ENCODE data around the gene OPTC.
"Not testable (repeated sequence)": the region's sequence is repeated elsewhere in the genome, so short reads cannot be mapped to it uniquely, and the experiment has no call there.

Gene OPTC, protein sequence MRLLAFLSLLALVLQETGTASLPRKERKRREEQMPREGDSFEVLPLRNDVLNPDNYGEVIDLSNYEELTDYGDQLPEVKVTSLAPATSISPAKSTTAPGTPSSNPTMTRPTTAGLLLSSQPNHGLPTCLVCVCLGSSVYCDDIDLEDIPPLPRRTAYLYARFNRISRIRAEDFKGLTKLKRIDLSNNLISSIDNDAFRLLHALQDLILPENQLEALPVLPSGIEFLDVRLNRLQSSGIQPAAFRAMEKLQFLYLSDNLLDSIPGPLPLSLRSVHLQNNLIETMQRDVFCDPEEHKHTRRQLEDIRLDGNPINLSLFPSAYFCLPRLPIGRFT

DNA sequence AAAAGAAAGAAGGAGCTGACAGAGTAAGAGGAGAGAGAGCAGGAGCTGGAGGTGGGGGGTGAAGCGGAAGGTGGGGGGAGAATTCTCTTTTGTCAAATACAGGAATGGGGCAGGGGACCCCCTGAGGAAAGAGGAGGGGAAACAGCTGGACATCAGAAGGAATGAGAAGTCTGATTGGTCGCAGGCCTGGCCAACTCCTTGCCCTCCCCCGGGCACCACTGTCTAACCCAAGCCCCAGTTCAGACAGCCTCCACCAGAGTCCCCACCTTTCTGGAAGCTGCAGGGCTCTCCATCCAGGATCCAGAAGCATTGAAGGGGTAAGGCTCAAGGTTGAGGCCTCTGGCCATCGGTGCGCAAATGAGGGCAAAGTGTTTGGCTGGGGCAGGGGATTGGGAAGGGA lies at the start of gene OPTC:
Gene OPTC, plus strand, starts transcription at position 253 of the 400 bp plus-strand sequence. CDS start 1,853 bp downstream, outside the sequence.
- DNase-seq (ENCODE audit: low read depth in 2 of 2), result no peak

DNA sequence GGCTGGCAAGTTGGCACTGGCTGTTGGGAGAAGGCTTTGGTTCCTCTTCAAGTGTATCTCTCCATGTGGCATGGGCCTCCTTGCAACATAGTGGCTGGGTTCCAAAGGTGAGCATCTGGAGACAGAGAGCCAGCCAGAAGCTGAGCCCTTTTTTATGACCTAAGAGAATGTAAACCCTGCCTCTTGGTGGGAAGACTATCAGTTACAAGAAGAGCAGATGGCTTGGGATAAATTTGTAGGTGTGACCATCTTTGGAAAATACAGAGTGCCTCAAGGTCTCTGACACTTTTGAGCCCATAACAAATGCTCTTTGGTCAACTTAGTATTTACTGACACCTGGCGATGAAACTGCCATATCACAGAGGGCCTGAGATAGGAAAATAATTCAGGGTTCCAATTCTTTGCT lies 49.8 kb upstream of the OPTC start:
- DNase-seq (ENCODE audit: low read depth in 2 of 2), result no peak

DNA sequence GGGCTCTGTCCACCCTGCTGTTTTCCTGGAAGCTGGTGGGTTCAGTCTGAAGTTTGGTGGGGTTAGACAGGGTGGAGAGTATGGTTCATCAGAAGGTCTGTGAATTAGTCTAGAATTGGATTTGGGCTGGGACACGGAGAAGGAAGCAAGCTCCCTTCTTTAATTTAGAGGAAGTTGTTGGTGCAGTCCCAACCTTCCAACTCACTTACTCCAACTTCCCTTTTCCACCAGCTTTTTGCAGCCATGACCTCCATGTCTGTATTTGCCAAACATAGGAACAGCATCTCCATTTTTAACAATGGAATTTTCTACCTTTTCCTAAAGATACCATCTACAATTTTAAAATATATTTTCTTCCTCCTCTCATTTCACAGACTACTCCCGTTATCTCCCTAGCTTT lies 46.8 kb upstream of the OPTC start:
- no peak for DNase-seq (ENCODE audit: low read depth in 2 of 2)

DNA sequence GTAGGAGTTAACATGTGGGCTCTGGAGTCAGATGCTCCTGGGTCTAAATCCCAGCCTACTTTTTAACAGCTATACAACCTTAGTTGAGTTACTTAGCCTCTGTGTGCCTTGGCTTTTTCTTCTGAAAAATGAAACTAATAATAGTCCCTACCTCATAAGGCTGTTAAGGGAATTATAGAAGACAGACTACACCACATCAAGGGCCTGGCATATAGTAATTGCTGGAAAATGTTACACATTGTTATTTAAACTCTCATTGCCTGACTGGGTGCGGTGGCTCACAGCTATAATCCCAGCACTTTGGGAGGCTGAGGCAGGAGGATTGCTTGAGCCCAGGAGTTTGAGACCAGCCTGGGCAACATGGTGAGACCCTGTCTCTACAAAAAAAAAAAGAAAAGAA lies 46.4 kb upstream of the OPTC start:
- not testable (repeated sequence) for DNase-seq (ENCODE audit: low read depth in 2 of 2)

DNA sequence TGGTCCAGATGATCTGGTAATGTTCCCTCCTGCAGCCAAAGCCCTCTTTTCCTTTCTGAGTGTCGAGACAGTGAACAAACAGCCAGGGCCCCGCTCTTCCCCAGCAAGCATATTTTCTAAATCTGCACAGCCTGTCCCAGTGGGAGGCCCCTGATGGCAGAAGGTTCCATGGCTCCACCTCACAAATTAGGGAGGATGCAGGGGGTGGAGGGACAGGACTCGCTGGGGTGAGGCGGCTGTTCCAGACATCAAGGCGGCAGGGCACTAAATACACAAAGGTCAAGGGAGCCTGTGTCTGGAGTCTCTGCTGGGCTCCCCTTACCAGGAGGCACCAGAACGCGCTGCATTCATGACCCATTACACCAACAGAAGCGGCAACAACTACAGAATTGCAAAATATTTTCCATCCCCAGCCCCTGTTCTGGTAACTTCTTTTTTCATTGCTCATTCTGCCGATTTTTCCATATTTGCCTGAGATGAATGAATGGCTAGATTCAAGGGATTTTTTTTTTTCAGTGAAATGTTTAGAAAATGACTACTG lies 45.4 kb upstream of the OPTC start:
- DNase-seq (ENCODE audit: low read depth in 2 of 2), result no peak

DNA sequence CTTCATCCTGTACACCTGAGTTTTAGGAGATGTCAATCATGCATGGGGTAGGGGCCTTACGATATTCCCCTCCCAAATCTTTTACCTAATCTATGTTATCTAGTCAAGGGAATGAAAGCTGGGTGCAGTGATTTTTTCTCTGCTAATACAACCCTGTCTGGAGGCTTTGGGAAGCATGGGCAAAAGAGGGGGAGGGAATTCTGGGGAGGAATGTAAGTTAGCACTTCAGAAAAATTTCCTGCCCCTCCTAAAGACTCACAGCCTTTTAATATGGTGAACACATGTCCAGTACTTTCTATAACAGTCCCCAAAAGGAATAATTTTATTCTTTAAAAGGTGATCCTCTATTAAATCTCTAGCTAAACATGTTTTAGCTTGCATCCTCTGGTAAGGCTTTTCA lies 44.0 kb upstream of the OPTC start:
- DNase-seq (ENCODE audit: low read depth in 2 of 2), result no peak

DNA sequence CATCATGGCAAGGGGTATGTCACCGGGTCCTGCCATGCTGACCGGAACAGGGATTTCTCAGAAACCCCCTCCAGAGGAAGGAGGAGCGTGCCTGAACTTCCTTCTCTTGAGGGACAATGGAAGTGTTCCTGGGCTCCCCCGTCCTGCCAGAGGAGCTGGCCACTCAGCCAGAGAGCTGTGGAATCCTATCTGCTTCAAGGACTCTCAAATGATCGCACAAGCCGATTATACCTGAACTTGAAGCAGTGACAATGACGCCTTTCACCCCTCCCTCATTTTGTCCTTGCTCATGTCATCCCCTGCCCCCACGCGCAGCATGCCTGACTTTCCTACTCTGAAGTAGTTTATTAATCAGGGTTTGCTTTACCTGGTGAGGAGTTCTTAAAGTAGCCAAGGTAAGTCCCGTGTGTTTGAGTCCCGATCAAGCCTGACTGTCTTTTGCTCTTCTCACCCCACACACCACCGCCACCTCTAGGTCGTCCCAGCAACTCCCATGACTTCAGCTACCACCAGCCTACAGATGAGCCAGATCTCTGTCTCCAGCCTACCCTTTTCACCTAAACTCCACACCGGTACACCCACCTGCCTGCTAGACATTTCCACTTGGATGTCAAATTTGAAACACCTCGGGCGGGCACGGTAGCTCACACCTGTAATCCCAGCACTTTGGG lies 43.3 kb upstream of the OPTC start:
- no peak for DNase-seq (ENCODE audit: low read depth in 2 of 2)

DNA sequence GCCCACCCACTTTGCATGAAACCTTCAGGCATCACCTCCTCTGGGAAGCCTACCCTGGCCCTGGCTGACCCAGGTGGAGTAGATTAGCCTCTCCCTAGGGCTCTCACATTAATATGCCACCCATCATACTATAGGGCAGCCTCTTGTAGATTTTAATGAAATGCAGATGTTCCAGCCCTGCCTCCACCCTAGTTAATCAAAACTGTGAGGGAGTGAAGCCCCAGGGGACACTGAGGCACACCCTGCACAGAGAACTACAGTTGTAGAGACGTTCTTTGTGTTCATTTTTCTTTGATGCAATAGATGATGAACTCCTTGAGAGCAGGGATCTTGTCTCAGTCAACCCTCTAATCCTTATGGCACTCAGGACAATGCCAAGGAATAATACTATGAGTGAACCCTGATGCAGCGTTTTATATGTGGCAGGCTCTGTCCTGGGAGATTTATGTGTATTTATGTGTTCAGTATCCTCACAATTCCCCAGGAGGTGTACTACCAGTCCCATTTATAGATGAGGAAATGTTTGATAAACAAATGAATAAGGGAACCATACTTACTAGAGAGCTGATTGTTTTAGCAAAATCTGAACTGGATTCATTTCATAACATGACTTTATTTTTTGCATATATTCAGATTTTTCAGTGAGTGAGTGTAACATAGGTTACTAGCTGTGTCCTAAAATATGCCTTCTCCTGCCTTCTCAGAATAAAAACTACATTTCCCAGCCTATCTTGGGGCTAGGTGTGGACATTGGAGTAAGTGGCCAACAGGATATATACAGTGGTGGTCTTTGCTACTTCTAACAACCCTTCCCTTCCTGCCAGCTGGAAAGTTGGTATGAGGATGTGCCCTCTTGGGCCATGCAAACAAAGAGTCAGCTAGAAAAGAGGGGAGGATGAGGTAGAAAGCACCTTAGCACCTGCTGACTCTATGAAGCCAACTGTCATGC lies 41.8 kb upstream of the OPTC start:
- no peak for DNase-seq (ENCODE audit: low read depth in 2 of 2)

DNA sequence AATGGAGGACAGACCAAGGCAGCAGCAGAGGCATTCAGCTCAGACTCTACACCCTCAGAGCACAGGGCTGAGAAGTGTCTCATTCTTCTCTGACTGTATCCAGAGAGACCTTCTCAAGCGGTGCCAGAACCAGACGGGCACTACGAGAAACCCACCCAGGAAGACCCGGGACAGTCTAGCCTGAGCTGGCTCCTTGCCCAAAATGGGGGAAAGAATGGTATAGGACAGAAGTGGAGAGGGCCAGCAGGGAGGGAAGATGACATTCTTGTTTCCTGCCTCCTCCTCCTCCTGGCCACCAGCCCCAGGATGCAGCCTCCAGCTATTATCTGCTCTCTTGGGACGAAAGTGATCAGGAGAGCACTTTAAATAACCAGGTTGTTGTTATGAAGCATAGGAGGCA lies 40.9 kb upstream of the OPTC start:
- no peak for DNase-seq (ENCODE audit: low read depth in 2 of 2)

DNA sequence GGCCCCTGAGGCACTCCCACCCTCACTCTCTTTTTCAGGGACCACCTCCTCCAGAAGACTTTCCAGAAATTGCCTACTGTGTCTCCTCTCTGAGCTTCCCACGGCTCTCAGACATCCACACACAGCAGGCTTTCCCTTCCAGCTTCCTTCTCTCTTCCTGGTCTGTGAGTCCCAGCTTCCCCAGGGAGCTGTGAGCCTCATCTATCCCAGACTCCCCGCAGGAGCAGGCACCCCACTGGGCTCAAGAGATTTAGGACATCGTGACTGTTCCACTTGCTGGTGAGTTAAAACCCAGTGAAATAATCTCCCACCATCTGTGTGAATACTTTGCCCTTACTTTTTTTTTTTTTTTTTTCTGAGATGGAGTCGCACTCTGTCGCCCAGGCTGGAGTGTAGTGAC lies 40.3 kb upstream of the OPTC start:
- no peak for DNase-seq (ENCODE audit: low read depth in 2 of 2)

DNA sequence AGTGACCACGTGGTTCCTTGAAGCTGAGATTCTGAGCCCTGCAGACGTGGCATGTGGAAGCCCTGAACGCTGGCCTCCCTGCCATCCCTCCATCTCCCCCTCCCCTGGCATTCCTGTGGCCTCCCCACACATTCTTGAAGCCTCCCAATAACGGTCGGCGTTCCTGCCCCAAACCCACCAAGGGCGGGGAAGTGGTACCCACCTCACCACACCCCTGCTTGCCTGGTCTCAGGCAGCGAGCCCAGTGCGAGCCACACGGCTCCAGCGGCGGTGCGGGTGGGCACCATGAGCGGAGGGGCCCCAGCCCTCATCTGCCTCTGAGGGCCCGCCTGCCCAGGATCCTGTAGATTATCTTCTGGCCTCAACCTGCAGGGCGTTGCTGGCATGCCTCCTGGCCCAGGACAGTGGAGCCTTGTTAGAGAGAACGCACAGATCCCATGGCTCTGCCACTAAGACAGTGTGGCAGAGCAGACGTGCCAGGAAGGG lies 38.9 kb upstream of the OPTC start:
- no peak for DNase-seq (ENCODE audit: low read depth in 2 of 2)

DNA sequence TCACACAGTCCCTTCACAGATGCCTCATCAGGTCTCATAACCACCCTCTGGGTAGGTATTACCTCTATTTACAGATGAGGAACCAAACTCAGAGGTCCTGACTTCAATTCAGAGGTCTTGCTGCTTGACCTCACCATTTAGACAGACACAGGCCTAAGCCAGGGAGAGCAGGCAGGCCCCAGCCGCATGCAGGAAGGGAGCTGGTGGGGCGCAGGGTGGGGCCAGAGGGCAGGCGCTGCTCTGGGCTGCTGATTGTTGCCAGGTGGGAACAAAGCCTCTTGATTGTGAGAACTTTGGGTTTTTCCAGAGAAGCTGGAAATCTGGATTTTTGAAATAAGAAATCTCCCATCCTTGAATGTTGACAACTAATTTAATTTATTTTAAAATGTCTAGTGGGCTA lies 38.2 kb upstream of the OPTC start:
- no peak for DNase-seq (ENCODE audit: low read depth in 2 of 2)

DNA sequence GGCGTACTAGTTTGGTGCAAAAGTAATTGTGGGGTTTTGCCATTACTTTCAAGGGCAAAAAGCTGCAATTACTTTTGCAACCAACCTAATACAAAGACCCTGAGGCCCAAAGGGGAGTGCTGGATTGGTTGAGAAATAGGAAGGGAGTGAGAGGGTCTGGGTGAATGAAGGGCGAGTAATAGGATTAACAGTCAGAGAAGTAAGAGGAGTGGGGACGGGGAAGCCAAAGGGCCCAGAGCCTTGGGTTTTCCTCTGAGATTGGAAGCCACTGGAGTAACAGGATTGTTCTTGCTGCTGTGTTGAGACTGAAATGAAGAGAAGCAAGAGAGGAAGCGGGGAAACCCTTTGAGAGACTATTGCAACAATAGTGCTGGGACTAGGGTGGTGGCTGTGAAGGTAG lies 37.4 kb upstream of the OPTC start:
- no peak for DNase-seq (ENCODE audit: low read depth in 2 of 2)

DNA sequence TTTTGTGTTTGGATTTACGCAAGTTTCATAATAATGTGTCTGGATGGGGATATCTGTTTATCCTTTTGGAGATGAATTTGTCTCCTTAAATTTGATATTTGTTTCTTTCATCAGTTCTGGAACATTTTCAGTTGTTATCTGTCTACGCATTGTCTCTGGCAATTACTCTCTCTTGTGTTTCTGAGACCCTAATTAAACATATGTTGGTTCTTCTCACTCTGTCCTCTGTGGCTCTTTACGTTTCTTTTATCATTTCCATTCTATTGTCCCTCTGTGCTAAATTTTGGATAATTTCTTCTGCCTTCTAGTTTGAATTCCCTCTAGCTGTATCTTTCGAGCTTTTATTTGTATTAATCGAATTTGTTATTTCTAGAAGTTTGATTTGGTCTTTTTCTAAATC lies 35.9 kb upstream of the OPTC start:
- DNase-seq (ENCODE audit: low read depth in 2 of 2), result no peak

DNA sequence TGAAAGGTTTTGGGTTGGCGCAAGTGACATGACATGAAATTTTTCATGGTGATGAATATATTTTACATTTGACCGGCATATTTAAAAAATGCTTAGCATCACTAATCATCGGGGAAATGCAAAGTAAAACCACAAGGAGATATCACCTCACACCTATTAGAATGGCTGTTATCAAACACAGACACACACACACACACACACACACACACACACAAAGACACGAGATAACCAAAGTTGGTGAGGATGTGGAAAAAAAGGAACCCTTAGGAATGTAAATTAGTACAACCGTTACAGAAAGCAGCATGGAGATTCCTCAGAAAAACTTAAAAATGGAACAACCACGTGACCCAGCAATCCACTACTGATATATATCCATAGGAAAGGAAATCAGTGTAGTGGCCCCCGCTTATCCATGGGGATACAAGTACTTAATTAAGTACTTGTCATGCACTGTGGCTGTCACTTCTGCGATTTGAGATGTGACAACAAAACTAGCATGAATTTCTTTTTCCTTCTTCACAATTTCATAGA lies 34.2 kb upstream of the OPTC start:
- DNase-seq (ENCODE audit: low read depth in 2 of 2), result no peak

DNA sequence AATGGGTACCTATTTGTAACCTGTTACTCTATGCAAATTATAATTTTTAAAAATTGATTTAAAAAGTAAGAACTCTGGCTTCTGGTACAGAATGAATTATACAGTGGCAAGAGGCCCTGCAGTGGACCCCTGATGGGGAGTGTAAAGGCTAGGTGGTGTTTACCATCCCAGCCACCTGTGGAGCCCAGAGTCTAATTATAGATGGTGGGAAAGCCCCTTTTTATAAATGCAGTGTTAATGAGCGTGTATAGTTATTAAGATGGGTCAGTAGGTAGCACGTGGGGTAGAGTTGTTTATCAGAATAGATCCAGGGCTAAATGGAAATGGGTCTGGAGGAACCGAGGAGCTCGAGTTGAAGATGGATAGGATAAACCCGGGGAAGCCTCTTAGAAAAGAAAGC lies 32.2 kb upstream of the OPTC start:
- DNase-seq (ENCODE audit: low read depth in 2 of 2), result no peak

DNA sequence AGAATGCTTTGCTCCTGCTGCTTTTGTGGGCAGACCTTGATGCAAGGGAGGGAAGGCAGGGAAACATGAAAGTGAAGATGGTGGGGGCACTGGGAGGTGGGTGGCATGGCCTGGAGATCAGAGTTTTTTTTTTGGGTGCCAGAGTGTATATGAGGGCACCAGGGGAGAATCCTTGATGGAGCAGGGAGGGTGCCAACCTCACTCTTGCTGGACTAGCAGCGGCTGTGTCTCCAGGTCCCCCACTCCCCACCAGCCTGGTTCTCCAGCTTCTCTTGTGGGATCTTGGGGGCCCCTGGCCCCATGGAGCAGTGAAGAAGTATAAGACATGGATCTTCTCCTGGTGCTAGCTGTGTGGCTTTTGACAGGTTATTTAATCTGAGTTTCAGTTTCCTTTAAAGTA lies 31.8 kb upstream of the OPTC start:
- DNase-seq (ENCODE audit: low read depth in 2 of 2), result no peak

DNA sequence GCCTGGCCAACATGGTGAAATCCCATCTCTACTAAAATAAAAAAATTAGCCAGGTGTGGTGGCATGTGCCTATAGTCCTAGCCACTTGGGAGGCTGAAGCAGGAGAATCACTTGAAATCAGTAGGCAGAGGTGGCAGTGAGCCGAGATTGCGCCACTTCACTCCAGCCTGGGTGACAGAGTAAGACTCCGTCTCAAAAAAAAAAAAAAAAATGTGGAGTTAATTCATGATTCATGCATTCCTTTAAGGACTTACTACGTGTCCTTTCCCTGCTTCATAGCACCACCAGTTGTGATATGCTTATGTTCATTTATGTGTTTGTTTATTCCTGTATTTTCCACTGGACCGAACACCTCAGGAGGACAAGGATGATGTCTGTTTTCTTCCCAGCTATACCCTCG lies 31.1 kb upstream of the OPTC start:
- no peak for DNase-seq (ENCODE audit: low read depth in 2 of 2)

DNA sequence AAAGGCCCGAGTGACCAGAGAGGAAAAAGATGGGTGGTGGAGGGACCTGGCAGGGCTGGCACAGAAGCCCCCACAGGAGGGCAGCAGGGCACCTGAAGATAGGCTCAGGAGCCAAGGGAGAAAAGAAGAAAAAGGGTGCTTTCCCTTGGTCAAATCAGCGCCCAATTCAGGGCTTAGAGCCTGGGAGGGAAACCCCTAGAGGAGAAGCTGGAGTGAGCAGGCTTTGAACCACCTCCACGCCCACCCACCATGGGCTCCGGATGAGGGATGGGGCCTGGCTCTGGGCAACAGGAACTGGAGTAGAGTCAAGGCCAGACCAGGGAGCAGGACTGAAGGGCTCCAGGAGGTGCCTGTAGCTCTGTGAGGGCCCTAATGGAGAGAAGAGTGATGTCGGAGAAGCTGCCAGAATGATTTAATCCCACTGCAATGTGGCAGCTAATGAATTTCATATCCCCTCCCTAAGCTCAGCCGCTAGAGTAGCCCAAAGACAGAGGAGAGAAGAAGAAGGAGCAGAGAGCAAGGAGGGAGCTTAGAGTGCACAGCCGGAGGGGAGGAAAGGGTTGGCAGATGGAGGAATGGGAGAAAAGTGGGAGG lies 30.4 kb upstream of the OPTC start:
- DNase-seq (ENCODE audit: low read depth in 2 of 2), result no peak

DNA sequence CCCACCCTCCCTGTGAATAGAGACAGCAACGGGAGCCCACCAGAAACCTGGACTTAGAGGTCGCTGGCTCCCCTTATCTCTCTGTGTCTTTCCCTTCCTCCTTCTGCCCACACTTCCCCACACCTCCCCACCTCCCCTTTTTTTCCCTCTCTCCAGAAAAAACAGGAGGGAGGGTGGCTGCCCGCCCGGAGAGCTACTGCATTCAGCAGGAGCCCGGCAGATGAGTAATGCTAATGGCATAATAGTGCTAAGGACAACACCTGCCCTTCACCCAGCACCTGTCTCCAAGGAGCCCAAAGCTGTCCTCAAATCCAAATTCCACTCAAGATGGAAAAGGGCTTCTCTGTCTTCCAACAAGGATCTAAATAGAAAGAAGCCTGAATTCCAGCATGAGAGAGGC lies 29.7 kb upstream of the OPTC start:
- no peak for DNase-seq (ENCODE audit: low read depth in 2 of 2)

DNA sequence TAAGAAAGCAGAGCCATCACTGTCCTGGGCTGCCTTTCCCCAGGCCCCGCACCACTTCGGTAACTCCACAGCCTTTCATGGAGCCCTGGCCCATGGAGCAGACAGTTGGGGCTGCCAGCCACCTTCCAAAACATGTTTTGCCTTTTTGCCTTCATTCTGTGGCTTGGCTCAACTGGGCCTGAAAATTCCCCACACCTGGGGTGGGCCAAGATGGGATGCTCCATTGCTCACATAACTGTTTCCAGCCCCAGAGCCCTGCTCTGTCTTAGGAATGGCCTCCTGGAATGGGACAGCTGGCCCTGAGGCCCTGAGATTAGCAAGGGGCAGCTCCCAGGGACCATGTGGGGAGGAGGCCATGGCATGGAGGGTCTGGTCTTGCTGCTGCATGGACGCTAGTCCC lies 29.2 kb upstream of the OPTC start:
- no peak for DNase-seq (ENCODE audit: low read depth in 2 of 2)

Measured in activated CD8-positive, alpha-beta memory T cell treated with anti-CD3 and anti-CD28 coated beads for 4 hours (primary cell).